Measurements from ENCODE around the gene CSAD.
"Not testable (repeated sequence)": the region's sequence is repeated elsewhere in the genome, so short reads cannot be mapped to it uniquely, and the experiment has no call there.

The CSAD gene

DNA sequence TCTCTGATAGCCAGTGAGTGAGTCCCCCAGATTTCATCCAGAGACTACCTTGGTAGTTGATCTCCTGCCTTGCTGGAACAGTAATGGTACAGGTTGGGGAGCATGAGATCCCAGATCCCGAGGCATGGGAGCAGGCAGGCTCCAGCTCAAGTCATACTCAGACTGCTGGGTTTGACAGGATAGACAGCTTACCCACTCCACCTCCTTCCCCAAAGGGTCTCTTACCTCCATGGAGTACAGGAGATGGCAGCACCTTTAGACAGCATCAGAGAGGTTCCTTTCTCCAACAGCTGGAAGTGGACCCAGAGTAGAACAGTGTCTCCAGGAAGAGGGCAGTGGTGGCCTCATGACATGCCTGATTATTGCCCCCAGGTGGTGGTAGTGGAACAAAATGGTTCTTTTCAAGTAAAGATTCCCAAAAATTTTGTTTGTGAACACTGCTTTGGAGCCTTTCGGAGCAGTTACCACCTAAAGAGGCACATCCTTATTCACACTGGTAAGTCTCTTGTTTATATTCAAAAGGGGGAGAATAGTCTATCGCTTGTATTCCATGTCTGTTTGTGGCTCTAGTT lies 4.9 kb upstream of the CSAD start:
- Histone ChIP-seq H3K27ac (no peak overlapping the region), H3K9ac (no peak overlapping the region), H3K4me1 (peaks cover 52% of the 10 kb centered on the region), H3K27me3 (no peaks in the 10 kb centered on the region), H3K4me3 (no peak overlapping the region), H3K9me3 (no peaks in the 10 kb centered on the region), H3K4me2 (no peak overlapping the region), H4K20me1 (peaks cover 87% of the 10 kb centered on the region), H3K36me3 (peaks cover 76% of the 10 kb centered on the region)
- TF ChIP-seq Cebpa-rat (IDR thresholded peaks at IDR 0.05) = no peak

DNA sequence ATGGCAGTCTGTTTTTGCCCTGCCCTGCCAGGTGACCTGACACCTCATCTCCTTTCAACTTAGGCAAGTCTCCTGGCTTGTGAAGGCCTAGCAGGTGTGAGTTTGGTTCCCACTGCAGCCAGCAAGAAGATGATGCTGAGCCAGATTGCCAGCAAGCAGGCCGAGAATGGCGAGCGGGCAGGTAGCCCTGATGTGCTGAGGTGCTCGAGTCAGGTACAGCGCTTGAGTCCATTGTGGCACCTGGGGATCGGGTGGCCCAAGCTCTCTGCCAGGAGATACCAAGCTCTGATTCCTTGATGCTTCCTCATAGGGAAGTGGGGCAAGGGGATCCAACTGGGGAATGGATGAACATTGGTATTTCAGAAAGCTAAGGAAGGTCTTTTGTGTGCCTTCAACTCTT lies 4.1 kb upstream of the CSAD start:
- H3K9me3 ChIP-seq = no peaks in the 10 kb centered on the region

DNA sequence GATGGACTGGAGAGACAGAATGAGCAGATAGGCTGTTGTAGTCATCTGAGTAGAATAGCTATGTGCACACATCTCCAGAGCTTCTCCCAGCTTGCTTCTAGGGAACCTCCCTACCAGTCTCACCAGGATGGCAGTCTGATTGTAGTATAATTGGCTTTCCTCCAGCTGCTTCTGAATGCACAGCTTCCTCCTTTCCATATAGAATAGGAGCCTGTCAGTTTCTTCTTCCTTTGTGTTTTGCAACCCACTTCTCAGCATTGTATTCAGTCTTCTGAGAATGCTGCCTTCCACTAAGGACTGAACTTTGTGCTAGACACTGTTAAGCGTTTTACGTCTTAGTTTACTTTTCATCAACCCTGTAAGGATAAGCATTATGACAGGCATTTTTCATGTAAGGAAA lies 2.2 kb upstream of the CSAD start:
- no peaks in the 10 kb centered on the region for H3K9me3 ChIP-seq
- peaks cover 69% of the 10 kb centered on the region for H4K20me1 ChIP-seq
- peak overlapping the region; percentile 15; the same call in 1 of the 2 replicates for H3K9ac ChIP-seq
- H3K4me2 ChIP-seq = peak overlapping the region; percentile 82
- peak overlapping the region; percentile 84; the same call in 1 of the 2 replicates for H3K4me3 ChIP-seq
- no peak for TF ChIP-seq Cebpa-rat (IDR thresholded peaks at IDR 0.05)
- no peaks in the 10 kb centered on the region for H3K27me3 ChIP-seq
- H3K4me1 ChIP-seq = peaks cover 52% of the 10 kb centered on the region
- H3K36me3 ChIP-seq = peaks cover 64% of the 10 kb centered on the region
- H3K27ac ChIP-seq = no peak overlapping the region

More for the DNA sequence above, 4.1 kb upstream of the CSAD start:
- H3K4me3 ChIP-seq = no peak overlapping the region
- no peaks in the 10 kb centered on the region for H3K27me3 ChIP-seq
- no peak overlapping the region for H3K4me2 ChIP-seq
- H3K4me1 ChIP-seq = peaks cover 46% of the 10 kb centered on the region
- H4K20me1 ChIP-seq = peaks cover 80% of the 10 kb centered on the region
- H3K36me3 ChIP-seq = peaks cover 76% of the 10 kb centered on the region
- H3K27ac ChIP-seq = no peak overlapping the region
- H3K9ac ChIP-seq = no peak overlapping the region
- TF ChIP-seq Cebpa-rat (IDR thresholded peaks at IDR 0.05) = no peak

DNA sequence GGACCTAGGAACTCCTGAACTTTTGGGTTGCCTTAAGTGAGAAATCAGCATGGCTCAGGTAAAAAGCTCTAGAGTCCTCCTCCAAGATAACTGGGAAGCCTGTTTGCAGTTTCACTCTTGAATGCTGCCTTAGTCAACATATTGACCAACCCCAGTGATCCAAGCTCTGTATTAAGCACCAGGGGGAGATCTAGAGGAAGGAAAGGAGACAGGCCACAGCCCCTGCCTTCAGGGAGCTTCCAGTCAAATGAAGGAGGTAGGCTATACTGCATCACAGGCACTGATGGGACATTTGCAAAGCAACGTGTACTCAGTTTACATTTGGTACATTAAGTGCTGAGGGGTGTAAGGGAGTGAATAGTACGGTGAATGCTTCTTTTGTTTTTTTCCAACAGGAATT lies 1.2 kb upstream of the CSAD start:
- Histone ChIP-seq H3K27ac (peak overlapping the region; percentile 95), H3K4me2 (peak overlapping the region; percentile 82), H3K4me1 (peaks cover 52% of the 10 kb centered on the region), H3K27me3 (no peaks in the 10 kb centered on the region), H3K9me3 (no peaks in the 10 kb centered on the region), H3K36me3 (peaks cover 54% of the 10 kb centered on the region), H3K4me3 (peak overlapping the region; percentile 84), H3K9ac (peak overlapping the region; percentile 87), H4K20me1 (peaks cover 60% of the 10 kb centered on the region)
- TF ChIP-seq Cebpa-rat (IDR thresholded peaks at IDR 0.05) = no peak

DNA sequence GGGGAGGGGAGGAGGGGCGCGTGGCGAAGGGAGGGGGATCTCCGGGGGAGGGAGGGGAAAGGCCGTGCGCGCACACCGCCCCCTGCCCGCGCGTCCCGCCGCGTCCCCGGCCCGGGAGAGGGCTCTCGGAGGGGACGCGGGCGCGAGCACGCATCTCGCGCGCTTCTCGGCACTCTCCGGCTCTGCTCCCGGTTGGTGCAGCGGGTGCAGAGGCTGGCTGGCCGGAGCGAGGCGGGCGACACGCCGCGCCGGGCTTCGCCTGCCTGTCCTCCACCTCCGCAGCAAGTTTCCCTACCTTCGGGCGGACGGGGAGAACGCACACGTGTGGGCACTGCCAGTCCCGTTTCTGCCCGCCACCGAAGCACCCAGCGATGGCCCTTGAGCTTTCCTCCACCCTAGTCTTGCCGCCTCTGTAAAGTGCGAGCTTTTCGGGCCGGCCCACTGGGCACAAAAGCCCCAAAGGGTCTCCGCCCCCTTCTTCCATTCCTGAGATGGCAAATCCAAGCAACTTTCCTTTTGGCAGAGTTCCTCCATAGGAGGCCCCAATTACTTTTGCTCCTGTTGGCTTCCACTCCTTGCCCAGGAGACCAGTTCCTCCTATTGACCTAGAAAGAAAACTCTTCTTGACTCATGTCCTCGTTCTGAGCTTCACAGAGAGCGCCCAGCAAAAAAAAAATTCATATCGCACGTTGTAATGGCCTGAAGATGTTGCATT lies 363 bp upstream of the CSAD start:
- Histone ChIP-seq H3K9ac (peak overlapping the region; percentile 87), H3K4me3 (peak overlapping the region; percentile 84), H3K36me3 (peaks cover 45% of the 10 kb centered on the region), H3K4me1 (peaks cover 52% of the 10 kb centered on the region), H3K9me3 (no peaks in the 10 kb centered on the region), H3K4me2 (peak overlapping the region; percentile 82), H4K20me1 (peaks cover 51% of the 10 kb centered on the region), H3K27ac (peak overlapping the region; percentile 95), H3K27me3 (no peaks in the 10 kb centered on the region)
- no peak for TF ChIP-seq Cebpa-rat (IDR thresholded peaks at IDR 0.05)

DNA sequence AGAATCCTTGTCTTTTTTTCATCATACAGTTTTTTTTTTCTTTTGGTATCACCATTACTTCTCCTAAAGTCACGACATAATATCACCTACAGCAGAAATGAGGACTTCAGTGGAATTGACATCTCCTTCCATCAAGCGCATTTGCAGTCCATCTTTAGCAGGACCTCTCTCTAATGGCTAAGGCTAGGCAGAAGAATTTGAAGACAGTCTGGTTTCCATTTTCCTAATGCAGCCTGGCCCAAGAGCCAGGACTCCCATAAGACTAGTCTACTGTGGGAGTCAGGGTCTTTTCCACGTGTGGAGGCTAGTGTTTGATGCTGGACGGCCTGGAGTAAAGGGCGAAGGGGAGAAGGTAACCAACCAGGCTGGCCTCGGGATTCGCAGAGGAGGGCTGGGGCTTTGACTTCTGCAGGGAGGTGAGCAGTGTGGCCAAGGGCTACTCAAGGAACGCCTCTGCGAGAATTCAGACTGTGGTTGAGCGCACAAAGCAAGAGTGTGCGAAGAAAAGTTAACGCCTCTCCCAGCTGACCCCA lies 972 bp downstream of the CSAD start:
- peak overlapping the region; percentile 95 for H3K4me2 ChIP-seq
- peaks cover 32% of the 10 kb centered on the region for H3K36me3 ChIP-seq
- H3K9me3 ChIP-seq = no peaks in the 10 kb centered on the region
- peak overlapping the region; percentile 95 for H3K27ac ChIP-seq
- H3K4me1 ChIP-seq = peaks cover 49% of the 10 kb centered on the region
- peak overlapping the region; percentile 87 for H3K9ac ChIP-seq
- H3K27me3 ChIP-seq = no peaks in the 10 kb centered on the region
- peak overlapping the region; percentile 84 for H3K4me3 ChIP-seq
- TF ChIP-seq Cebpa-rat (IDR thresholded peaks at IDR 0.05) = no peak
- H4K20me1 ChIP-seq = peaks cover 38% of the 10 kb centered on the region

DNA sequence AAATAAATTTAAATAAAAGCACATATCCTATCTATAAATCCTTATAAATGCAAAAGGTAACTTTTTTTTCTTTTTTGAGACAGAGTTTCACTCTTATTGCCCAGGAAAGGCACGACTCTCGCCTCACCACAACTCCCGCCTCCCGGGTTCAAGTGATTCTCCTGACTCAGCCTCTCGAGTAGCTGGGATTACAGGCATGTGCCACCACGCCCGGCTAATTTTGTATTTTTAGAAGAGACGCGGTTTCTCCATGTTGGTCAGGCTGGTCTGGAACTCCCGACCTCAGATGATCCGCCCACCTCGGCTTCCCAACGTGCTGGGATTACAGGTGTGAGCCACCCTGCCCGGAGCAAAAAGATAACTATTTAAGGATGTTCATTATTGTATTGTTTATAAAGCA lies 1.9 kb downstream of the CSAD start:
- not testable (repeated sequence) for H3K9me3 ChIP-seq, H3K27me3 ChIP-seq, H3K9ac ChIP-seq, H3K4me3 ChIP-seq, H3K27ac ChIP-seq, H3K4me2 ChIP-seq
- peaks cover 23% of the 10 kb centered on the region for H3K36me3 ChIP-seq
- H3K4me1 ChIP-seq = peaks cover 39% of the 10 kb centered on the region
- H4K20me1 ChIP-seq = peaks cover 29% of the 10 kb centered on the region

DNA sequence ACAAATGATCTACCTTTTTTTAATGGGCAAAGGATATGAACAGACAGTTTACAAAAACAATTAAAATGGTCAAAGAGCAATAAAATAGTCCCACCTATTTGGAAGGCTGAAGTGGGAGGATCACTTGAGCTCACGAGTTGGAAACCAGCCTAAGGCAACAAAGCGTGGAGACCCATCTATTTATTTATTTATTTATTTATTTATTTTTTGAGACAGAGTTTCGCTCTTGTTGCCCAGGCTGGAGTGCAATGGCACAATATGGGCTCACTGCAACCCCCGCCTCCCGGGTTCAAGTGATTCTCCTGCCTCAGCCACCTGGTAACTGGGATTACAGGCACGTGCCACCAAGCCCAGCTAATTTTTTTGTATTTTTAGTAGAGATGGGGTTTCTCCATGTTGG lies 3.3 kb downstream of the CSAD start:
- Histone ChIP-seq H4K20me1 (peaks cover 15% of the 10 kb centered on the region), H3K4me1 (peaks cover 36% of the 10 kb centered on the region)
- not testable (repeated sequence) for H3K9me3 ChIP-seq, H3K4me3 ChIP-seq, H3K36me3 ChIP-seq, H3K27ac ChIP-seq, H3K4me2 ChIP-seq, H3K9ac ChIP-seq, H3K27me3 ChIP-seq

DNA sequence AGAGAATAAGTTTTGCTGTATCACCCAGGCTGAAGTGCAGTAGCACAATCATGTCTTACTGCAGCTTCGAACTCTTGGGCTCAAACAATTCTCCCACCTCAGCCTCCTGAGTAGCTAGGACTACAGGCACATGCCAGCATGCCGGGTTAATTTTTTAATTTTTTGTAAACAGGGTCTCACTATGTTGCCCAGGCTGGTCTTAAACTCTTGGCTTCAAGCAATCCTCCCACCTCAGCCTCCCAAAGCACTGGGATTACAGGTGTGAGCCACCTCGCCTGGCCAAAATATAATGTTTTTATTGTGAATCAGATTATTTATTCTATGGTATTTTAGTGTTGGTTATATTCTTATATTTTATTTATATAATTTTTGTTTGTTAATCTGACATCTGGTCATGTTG lies 4.0 kb downstream of the CSAD start:
- Histone ChIP-seq H4K20me1 (peaks cover 8% of the 10 kb centered on the region), H3K9me3 (no peaks in the 10 kb centered on the region), H3K27me3 (no peaks in the 10 kb centered on the region), H3K4me2 (no peak overlapping the region), H3K9ac (no peak overlapping the region), H3K27ac (no peak overlapping the region), H3K36me3 (peaks cover 2% of the 10 kb centered on the region), H3K4me3 (no peak overlapping the region), H3K4me1 (peaks cover 36% of the 10 kb centered on the region)
- no peak for TF ChIP-seq Cebpa-rat (IDR thresholded peaks at IDR 0.05)

DNA sequence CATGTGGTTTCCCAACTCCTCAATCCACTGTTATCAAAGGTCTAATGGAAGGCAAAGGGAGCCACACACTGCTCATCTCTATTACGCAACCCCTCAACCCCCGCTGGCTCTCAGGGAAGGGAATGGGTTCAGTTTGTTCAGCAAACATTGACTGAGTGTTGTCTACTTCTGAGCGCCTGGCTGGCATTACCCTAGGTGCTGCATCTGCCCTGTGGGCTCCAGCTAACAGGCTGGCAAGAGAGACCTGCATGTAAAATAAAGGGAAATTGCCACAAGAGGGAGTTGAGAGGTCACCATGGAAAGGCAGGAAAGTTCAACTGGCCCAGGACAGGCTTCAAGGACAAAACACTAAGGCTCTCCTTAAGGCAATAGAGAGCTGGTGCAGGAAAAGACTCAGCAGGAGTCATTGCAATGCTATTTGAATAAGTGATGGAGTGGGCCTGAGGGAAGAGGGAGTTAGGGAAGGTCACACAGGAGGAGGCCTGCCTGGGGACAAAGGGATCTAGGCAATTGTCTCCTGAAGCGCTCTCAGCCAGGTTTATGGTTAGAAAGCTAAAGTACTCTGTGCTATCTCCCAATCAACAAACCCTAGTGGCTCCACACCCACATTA lies 5.7 kb downstream of the CSAD start:
- no peak overlapping the region for H3K9ac ChIP-seq
- no peaks in the 10 kb centered on the region for H3K36me3 ChIP-seq
- peaks cover 41% of the 10 kb centered on the region for H3K4me1 ChIP-seq
- no peak overlapping the region for H3K4me3 ChIP-seq
- TF ChIP-seq Cebpa-rat (IDR thresholded peaks at IDR 0.05) = peak; percentile 82
- H3K27me3 ChIP-seq = no peaks in the 10 kb centered on the region
- H4K20me1 ChIP-seq = no peaks in the 10 kb centered on the region
- H3K27ac ChIP-seq = no peak overlapping the region
- no peak overlapping the region for H3K4me2 ChIP-seq
- H3K9me3 ChIP-seq = no peaks in the 10 kb centered on the region

Measured in BLaER1 (cell line).